H1 (cell line): ENCODE data around the gene SLC2A13. TPM values are rescaled to one million over a fixed set of nuclear protein-coding genes. Genes with fewer than 3 reads are reported as not detected.

ENCODE experiments used
- CTCF ChIA-PET: fragments of 300-600 bp; sonication (Branson Sonifier 250); formaldehyde crosslinking; loops from one replicate; lab custom pipeline; 2021; ENCODE audit not compliant: partially characterized antibody; lab: Charles Lee
- POLR2A ChIA-PET: fragments of 300-600 bp; sonication (Branson Sonifier 250); formaldehyde crosslinking; loops from one replicate; lab custom pipeline; 2021; ENCODE audit warnings: inconsistent platforms; ENCODE audit not compliant: partially characterized antibody; lab: Charles Lee
- DNase-seq, 2 experiments: peaks; one replicate each; pipeline versions ENCODE4 v3.0.0 to v3.0.0-alpha.2; 2010 to 2022; ENCODE audit warnings: low spot score in 2 of 2, low read depth in 1 of 2, mixed read lengths in 1 of 2
- FAIRE-seq: peaks from 2 replicates; lab custom pipeline; 2011; peaks lifted over from hg19 to GRCh38; lab: Jason Lieb, UNC
- H2AFZ ChIP-seq: 2 replicates; pipeline ENCODE4 v1.8.1; 2012; ENCODE audit warnings: low read length, inconsistent platforms
- H2AK5ac ChIP-seq: 2 replicates; pipeline ENCODE4 v1.6.1; 2013; ENCODE audit warnings: low read depth, low read length
- H2BK120ac ChIP-seq: replicated peaks from 2 replicates; pipeline ENCODE3; 2013; ENCODE audit warnings: low read depth, low read length, inconsistent platforms
- H2BK12ac ChIP-seq: 2 replicates; pipeline ENCODE4 v1.6.1; 2013; ENCODE audit warnings: low read depth, low read length
- H2BK15ac ChIP-seq: 2 replicates; pipeline ENCODE4 v1.6.1; 2013; ENCODE audit warnings: low read length
- H2BK20ac ChIP-seq: 2 replicates; pipeline ENCODE4 v1.6.1; 2013; ENCODE audit warnings: low read length
- H2BK5ac ChIP-seq: 2 replicates; pipeline ENCODE4 v1.6.1; 2013; ENCODE audit warnings: low read depth, low read length
- H3K14ac ChIP-seq: 2 replicates; pipeline ENCODE4 v1.6.1; 2013; ENCODE audit warnings: inconsistent platforms; ENCODE audit not compliant: insufficient read length
- H3K18ac ChIP-seq: 2 replicates; pipeline ENCODE4 v1.6.1; 2013; ENCODE audit warnings: low read length; ENCODE audit errors: extremely low read depth
- H3K23ac ChIP-seq: 2 replicates; pipeline ENCODE4 v1.6.1; 2013; ENCODE audit warnings: inconsistent platforms; ENCODE audit not compliant: insufficient read length
- H3K23me2 ChIP-seq: 2 replicates; pipeline ENCODE4 v1.6.1; 2013; ENCODE audit warnings: low read depth, low read length
- H3K27ac ChIP-seq: 2 replicates; pipeline ENCODE4 v1.6.1; 2011; ENCODE audit warnings: low read depth, low read length, inconsistent platforms
- H3K27me3 ChIP-seq, 4 experiments: replicated peaks in 1 of 4; 1 replicate in 1 of 4; 2 replicates in 3 of 4; pipeline versions ENCODE4 v1.6.1 to v1.8.1; 2011 to 2013; ENCODE audit warnings: low read length in 3 of 4, mild to moderate bottlenecking in 3 of 4, inconsistent platforms in 2 of 4, mixed read lengths in 2 of 4, moderate library complexity in 1 of 4; ENCODE audit not compliant: control insufficient read depth in 3 of 4, insufficient read depth in 3 of 4; ENCODE audit errors: extremely low read depth in 1 of 4
- H3K36me3 ChIP-seq, 4 experiments: 2 replicates each; pipeline versions ENCODE4 v1.6.1 to v1.8.1; 2011 to 2013; ENCODE audit warnings: mild to moderate bottlenecking in 4 of 4, low read length in 3 of 4, moderate library complexity in 2 of 4, control low read depth in 1 of 4, inconsistent platforms in 1 of 4; ENCODE audit not compliant: insufficient read depth in 4 of 4, control insufficient read depth in 2 of 4
- H3K4ac ChIP-seq: replicated peaks from 2 replicates; pipeline ENCODE3; 2013; ENCODE audit warnings: low read length, low read depth, mixed read lengths, inconsistent platforms; ENCODE audit not compliant: insufficient read length
- H3K4me1 ChIP-seq, 4 experiments: replicated peaks in 1 of 4; 1 replicate in 1 of 4; 2 replicates in 3 of 4; pipeline versions ENCODE4 v1.6.1 to v1.8.1; 2011 to 2013; ENCODE audit warnings: low read length in 3 of 4, inconsistent platforms in 2 of 4, mixed read lengths in 1 of 4; ENCODE audit not compliant: insufficient read depth in 4 of 4, control insufficient read depth in 3 of 4
- H3K4me2 ChIP-seq, 2 experiments: 2 replicates each; pipeline versions ENCODE4 v1.6.1 to v1.8.1; 2011 to 2013; ENCODE audit warnings: low read depth in 2 of 2, low read length in 2 of 2, control low read depth in 1 of 2, inconsistent platforms in 1 of 2, mild to moderate bottlenecking in 1 of 2; ENCODE audit not compliant: insufficient read depth in 1 of 2
- H3K4me3 ChIP-seq, 4 experiments: fragments of 200-600, 300-600 bp in 1 of 4; sonication (generic), shearing (Covaris generic), sonication (Bioruptor Twin) in 1 of 4; 2 replicates each; pipeline versions ENCODE4 v1.5.1 to v1.8.1; 2011 to 2016; ENCODE audit warnings: low read length in 4 of 4, low read depth in 3 of 4, control low read depth in 2 of 4, inconsistent platforms in 2 of 4, mild to moderate bottlenecking in 2 of 4, mixed read lengths in 1 of 4, moderate library complexity in 1 of 4; ENCODE audit not compliant: insufficient read depth in 2 of 4; ENCODE audit errors: extremely low read depth in 1 of 4
- H3K56ac ChIP-seq: replicated peaks from 2 replicates; pipeline ENCODE3; 2013; ENCODE audit warnings: low read depth, mild to moderate bottlenecking, mixed read lengths, low read length, inconsistent platforms; ENCODE audit not compliant: insufficient read length
- H3K79me1 ChIP-seq: 2 replicates; pipeline ENCODE4 v1.6.1; 2013; ENCODE audit warnings: low read depth, low read length, control low read depth
- H3K79me2 ChIP-seq, 2 experiments: 2 replicates each; pipeline versions ENCODE4 v1.6.1 to v1.8.1; 2012 to 2013; ENCODE audit warnings: low read length in 2 of 2, mild to moderate bottlenecking in 2 of 2, inconsistent platforms in 1 of 2; ENCODE audit not compliant: insufficient read depth in 2 of 2, control insufficient read depth in 1 of 2
- H3K9ac ChIP-seq, 4 experiments: replicated peaks in 1 of 4; 1 replicate in 1 of 4; 2 replicates in 3 of 4; pipeline versions ENCODE4 v1.6.1 to v1.8.1; 2011 to 2013; ENCODE audit warnings: low read depth in 3 of 4, low read length in 3 of 4, control low read depth in 2 of 4, mild to moderate bottlenecking in 2 of 4, moderate library complexity in 2 of 4, inconsistent platforms in 1 of 4; ENCODE audit errors: extremely low read depth in 1 of 4
- H3K9me3 ChIP-seq, 2 experiments: 2 replicates each; pipeline versions ENCODE4 v1.6.1 to v1.8.1; 2012 to 2013; ENCODE audit warnings: mild to moderate bottlenecking in 2 of 2, moderate library complexity in 2 of 2, control low read depth in 1 of 2, inconsistent platforms in 1 of 2, low read depth in 1 of 2, low read length in 1 of 2, mixed read lengths in 1 of 2; ENCODE audit not compliant: insufficient read depth in 2 of 2
- H4K20me1 ChIP-seq, 2 experiments: replicated peaks in 1 of 2; 2 replicates each; pipeline versions ENCODE3 to v1.8.1; 2011 to 2013; ENCODE audit warnings: inconsistent platforms in 2 of 2, low read length in 2 of 2, mild to moderate bottlenecking in 1 of 2; ENCODE audit not compliant: insufficient read depth in 2 of 2, control insufficient read depth in 1 of 2
- H4K5ac ChIP-seq: 2 replicates; pipeline ENCODE4 v1.6.1; 2013; ENCODE audit warnings: low read length, low read depth, mixed read lengths, inconsistent platforms; ENCODE audit not compliant: insufficient read length
- H4K8ac ChIP-seq: 2 replicates; pipeline ENCODE4 v1.8.0; 2013; ENCODE audit warnings: mild to moderate bottlenecking, moderate library complexity, low read length, inconsistent platforms; ENCODE audit not compliant: insufficient read depth; ENCODE audit errors: extremely low read depth
- H4K91ac ChIP-seq: replicated peaks from 2 replicates; pipeline ENCODE3; 2013; ENCODE audit warnings: low read length, mixed read lengths, inconsistent platforms; ENCODE audit not compliant: insufficient read length
- ASH2L ChIP-seq: fragments of 200-600, 300-600 bp; sonication (generic); IDR thresholded peaks from one replicate; pipeline ENCODE4 v1.7.1; 2017; ENCODE audit warnings: low read length
- CREB1 ChIP-seq: IDR thresholded peaks from 2 replicates; pipeline ENCODE4 v1.6.1; 2012; ENCODE audit warnings: inconsistent platforms
- CTBP2 ChIP-seq: IDR thresholded peaks from 2 replicates; pipeline ENCODE4 v1.7.0; 2011; ENCODE audit warnings: borderline replicate concordance, mild to moderate bottlenecking, moderate library complexity, mixed read lengths, low read length; ENCODE audit not compliant: insufficient read depth, insufficient read length
- EP300 ChIP-seq, 2 experiments: IDR thresholded peaks; 1 replicate in 1 of 2; 2 replicates in 1 of 2; pipeline ENCODE4 v1.6.1; 2011 to 2012; ENCODE audit warnings: low read depth in 2 of 2, low read length in 2 of 2, mild to moderate bottlenecking in 2 of 2, borderline replicate concordance in 1 of 2, inconsistent platforms in 1 of 2, moderate library complexity in 1 of 2
- GTF2F1 ChIP-seq: IDR thresholded peaks from 2 replicates; pipeline ENCODE4 v1.6.1; 2012; ENCODE audit warnings: low read depth, low read length, improper control_type of control experiment, borderline replicate concordance
- KDM1A ChIP-seq: fragments of 200-600, 300-600 bp; sonication (generic); IDR thresholded peaks from 2 replicates; pipeline ENCODE4 v1.7.1; 2016; ENCODE audit warnings: mild to moderate bottlenecking, low read length, borderline replicate concordance
- MAX ChIP-seq: IDR thresholded peaks from 2 replicates; pipeline ENCODE4 v1.6.1; 2012; ENCODE audit warnings: inconsistent platforms
- RNF2 ChIP-seq: fragments of 200-900, 300-1000 bp; sonication (generic); IDR thresholded peaks from 2 replicates; pipeline ENCODE4 v1.7.1; 2016; ENCODE audit warnings: borderline replicate concordance, low read depth, mild to moderate bottlenecking, antibody characterized with exemption, low read length; ENCODE audit not compliant: poor library complexity, severe bottlenecking; ENCODE audit errors: missing control alignments
- SP1 ChIP-seq: IDR thresholded peaks from 2 replicates; pipeline ENCODE4 v1.6.1; 2011; ENCODE audit warnings: low read depth, low read length
- SUZ12 ChIP-seq: fragments of 200-600 bp; sonication (generic); IDR thresholded peaks from 2 replicates; pipeline ENCODE4 v1.6.1; 2012; ENCODE audit warnings: mild to moderate bottlenecking, inconsistent platforms, low read length, moderate library complexity, mixed read lengths
- TEAD4 ChIP-seq: IDR thresholded peaks from 2 replicates; pipeline ENCODE4 v1.6.1; 2012; ENCODE audit warnings: low read depth, low read length, inconsistent platforms, mixed read lengths
- WGBS, 2 experiments: shearing (Covaris generic) in 1 of 2; methylation state at CpG; one replicate each; pipeline versions ENCODE4 v1.1.6 to v1.1.7; 2013 to 2015; ENCODE audit warnings: low lambda C conversion rate in 2 of 2, mixed read lengths in 2 of 2, inconsistent platforms in 1 of 2, low coverage in 1 of 2, missing lambda C conversion rate in 1 of 2; ENCODE audit not compliant: insufficient replicate concordance in 2 of 2, insufficient coverage in 1 of 2, insufficient read length in 1 of 2; ENCODE audit errors: extremely low coverage in 1 of 2, missing lambda C conversion rate in 1 of 2; 5-methylcytosine and 5-hydroxymethylcytosine counted together
- polyA plus RNA-seq, 7 experiments: library from polyadenylated mRNA; depleted of rRNA in 3 of 7; stranded (reverse) in 5 of 7; unstranded in 2 of 7; fragments of >200 nt in 5 of 7; fragments of 200-250 nt in 2 of 7; gene quantifications; 1 replicate in 5 of 7; 2 replicates in 1 of 7; 4 replicates in 1 of 7; pipeline versions ENCODE4 v1.2.1 to v1.2.3, GENCODE V29; 2011 to 2013; ENCODE audit warnings: missing spikeins in 2 of 7, mixed read lengths in 2 of 7
- total RNA-seq: library from RNA; stranded (reverse); fragmentation: NEBNext Ultra II Directional; extraction: Animal tissue kit (Norgen Biotek cat#: 25700); gene quantifications from 2 replicates; pipeline ENCODE4 v1.2.1, GENCODE V29; 2021

SLC2A13 gene
- total and polyA plus RNA-seq, 2 of the 8 experiments (the other 6 are each of a cell fraction or from before 2014, with no cell fraction given), result 2.8 to 9.6 TPM

DNA sequence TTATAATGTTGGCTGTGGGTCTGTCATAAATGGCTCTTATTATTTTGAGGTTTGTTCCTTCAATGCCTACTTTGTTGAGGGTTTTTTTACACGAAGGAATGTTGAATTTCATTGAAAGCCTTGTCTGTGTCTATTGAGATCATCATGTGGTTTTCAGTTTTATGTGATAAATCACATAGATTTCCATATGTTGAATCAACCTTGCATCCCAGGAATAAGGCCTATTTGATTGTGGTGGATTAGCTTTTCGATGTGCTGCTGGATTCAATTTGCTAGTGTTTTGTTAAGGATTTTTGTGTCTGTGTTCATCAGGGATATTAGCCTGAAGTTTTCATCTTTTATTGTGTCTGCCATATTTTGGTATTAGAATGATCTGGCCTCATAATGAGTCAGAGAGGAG is 27.6 kb downstream of the SLC2A13 start:
- no peak overlapping the region for H3K56ac ChIP-seq
- H2BK15ac ChIP-seq, result no peak overlapping the region
- peaks cover 0 to 4% (median 0%) of the 10 kb centered on the region in 4 experiments; a peak in 1 of 8 replicates for H3K36me3 ChIP-seq
- whole genome bisulfite sequencing, 2 experiments, result 88% methylated on average over 2 of the region's 2 CpGs; no CpG with 5 or more reads in 1 of the 2 experiments
- H2AK5ac ChIP-seq, result no peak overlapping the region
- no peak overlapping the region for H3K4me2 ChIP-seq
- no peak overlapping the region for H2AFZ ChIP-seq
- H3K79me2 ChIP-seq, result no peaks in the 10 kb centered on the region
- peaks cover 7 to 19% of the 10 kb centered on the region in 2 experiments; a peak in 2 of 4 replicates for H3K9me3 ChIP-seq
- no peak overlapping the region for H2BK20ac ChIP-seq
- H3K23me2 ChIP-seq, result no peaks in the 10 kb centered on the region
- no peaks in the 10 kb centered on the region for H3K79me1 ChIP-seq
- no peak overlapping the region for H3K4me3 ChIP-seq
- no peaks in the 10 kb centered on the region for H4K20me1 ChIP-seq
- DNase-seq, result no peak
- POLR2A ChIA-PET, result no interaction called here
- no peak overlapping the region for H3K23ac ChIP-seq
- no peaks in the 10 kb centered on the region for H3K27me3 ChIP-seq
- H2BK12ac ChIP-seq, result no peak overlapping the region
- no peak overlapping the region for H3K14ac ChIP-seq
- H4K5ac ChIP-seq, result no peak overlapping the region
- H4K8ac ChIP-seq, result no peak overlapping the region
- no peak overlapping the region for H3K9ac ChIP-seq
- CTCF ChIA-PET, result no interaction called here
- no peaks in the 10 kb centered on the region for H3K4me1 ChIP-seq
- H2BK120ac ChIP-seq, result no peak overlapping the region
- no peak overlapping the region for H2BK5ac ChIP-seq
- H4K91ac ChIP-seq, result no peak overlapping the region
- no peak for FAIRE-seq
- H3K18ac ChIP-seq, result no peak overlapping the region
- no peak overlapping the region for H3K27ac ChIP-seq
- no peak overlapping the region for H3K4ac ChIP-seq
- no peak for TF ChIP-seq SP1
- TF ChIP-seq EP300 (IDR thresholded peaks at IDR 0.05; ENCODE audit: borderline replicate concordance in 1 of 2, low read depth in 2 of 2, low read length in 2 of 2), result no peak
- TF ChIP-seq CTBP2, result no peak
- TF ChIP-seq TEAD4, result no peak
- TF ChIP-seq CREB1, result no peak
- no peak for TF ChIP-seq MAX
- no peak for TF ChIP-seq RNF2
- no peak for TF ChIP-seq SUZ12
- TF ChIP-seq ASH2L, result no peak
- TF ChIP-seq GTF2F1, result no peak
- TF ChIP-seq KDM1A, result no peak
- TF ChIP-seq, all 59 proteins: peak for 0
